PC-3 (cell line): ENCODE results near the gene EXOC4. TPM values are rescaled to one million over a fixed set of nuclear protein-coding genes. Genes with fewer than 3 reads are reported as not detected.

Experiments
- ATAC-seq: fragments of 200-7000 bp; cut with Tn5 transposase; 2 replicates; pipeline ENCODE4 v1.9.1; 2020; ENCODE audit warnings: mild to moderate bottlenecking, moderate library complexity
- BruUV-seq: library from RNA; stranded (reverse); fragments of 400-500 nt; replicated peaks from 2 replicates; lab custom pipeline; 2021; lab: Mats Ljungman, UMichigan
- CTCF ChIA-PET: fragments of 300-600 bp; sonication (Branson Sonifier 250); formaldehyde crosslinking; loops from one replicate; lab custom pipeline; 2022; ENCODE audit warnings: antibody characterized with exemption; lab: Charles Lee
- POLR2A ChIA-PET: fragments of 300-600 bp; sonication (Branson Sonifier 250); formaldehyde crosslinking; loops from one replicate; lab custom pipeline; 2022; ENCODE audit warnings: antibody characterized with exemption; ENCODE audit not compliant: unreplicated experiment; lab: Charles Lee
- DNase-seq: peaks from one replicate; pipeline ENCODE4 v3.0.0-alpha.2; 2015
- H2AFZ ChIP-seq: fragments of 300-600 bp; sonication (generic); 2 replicates; pipeline ENCODE4 v1.6.0; 2016; ENCODE audit warnings: antibody characterized with exemption, low read length
- H3F3A ChIP-seq: fragments of 300-600 bp; sonication (generic); one replicate; pipeline ENCODE4 v1.6.0; 2017; ENCODE audit warnings: antibody characterized with exemption, low read length, control low read depth, mild to moderate bottlenecking; ENCODE audit not compliant: unreplicated experiment
- H3K27ac ChIP-seq: fragments of 300-600 bp; sonication (generic); 2 replicates; pipeline ENCODE4 v1.5.1; 2016; ENCODE audit warnings: mild to moderate bottlenecking, low read length
- H3K27me3 ChIP-seq: fragments of 300-600 bp; sonication (generic); 2 replicates; pipeline ENCODE4 v1.6.1; 2016; ENCODE audit warnings: low read length, mixed read lengths
- H3K36me3 ChIP-seq: fragments of 300-600 bp; sonication (generic); 2 replicates; pipeline ENCODE4 v1.6.1; 2016; ENCODE audit warnings: low read depth, mixed run types, low read length, mixed read lengths
- H3K4me1 ChIP-seq: fragments of 300-600 bp; sonication (generic); 2 replicates; pipeline ENCODE4 v1.5.1; 2016; ENCODE audit warnings: low read length; ENCODE audit not compliant: insufficient read depth
- H3K4me2 ChIP-seq: fragments of 300-600 bp; sonication (generic); 2 replicates; pipeline ENCODE4 v1.6.0; 2016; ENCODE audit warnings: low read length
- H3K4me3 ChIP-seq: fragments of 300-600 bp; sonication (generic); 2 replicates; pipeline ENCODE4 v1.5.1; 2016; ENCODE audit warnings: mild to moderate bottlenecking, low read length, mixed read lengths
- H3K79me2 ChIP-seq: fragments of 300-600 bp; sonication (generic); 2 replicates; pipeline ENCODE4 v1.6.1; 2017; ENCODE audit warnings: low read length, mixed read lengths
- H3K9ac ChIP-seq: fragments of 300-600 bp; sonication (generic); 2 replicates; pipeline ENCODE4 v1.6.0; 2016; ENCODE audit warnings: mild to moderate bottlenecking, low read length
- H3K9me2 ChIP-seq: fragments of 300-600 bp; sonication (generic); replicated peaks from 2 replicates; pipeline ENCODE4 v1.6.1; 2016; ENCODE audit warnings: mixed run types, low read length, mixed read lengths
- H3K9me3 ChIP-seq: fragments of 300-600 bp; sonication (generic); 2 replicates; pipeline ENCODE4 v1.6.1; 2016; ENCODE audit warnings: low read length, mixed read lengths
- H4K20me1 ChIP-seq: fragments of 300-600 bp; sonication (generic); 2 replicates; pipeline ENCODE4 v1.6.1; 2016; ENCODE audit warnings: low read length, mixed read lengths
- EZH2 ChIP-seq: fragments of 300-600 bp; sonication (generic); IDR thresholded peaks from one replicate; pipeline ENCODE4 v1.6.1; 2017; ENCODE audit warnings: antibody characterized with exemption, mild to moderate bottlenecking, low read length; ENCODE audit not compliant: unreplicated experiment
- EZH2phosphoT487 ChIP-seq: fragments of 300-600 bp; sonication (generic); IDR thresholded peaks from 2 replicates; pipeline ENCODE4 v1.6.1; 2018; ENCODE audit warnings: mild to moderate bottlenecking, antibody characterized with exemption, low read length, borderline replicate concordance
- intact Hi-C: fragments of 100-400 bp; cut with micrococcal nuclease; formaldehyde crosslinking; loops from 2 replicates; pipeline ENCODE4 v1.9.0; 2023
- total RNA-seq: library from RNA; depleted of rRNA; stranded (reverse); fragments of >200 nt; gene quantifications from 2 replicates; pipeline ENCODE4 v1.2.3, GENCODE V29; 2014
- TF ChIP-seq, protein P1 (sequence below): fragments of 300-600 bp; sonication (generic); conservative IDR thresholded peaks from 2 replicates; pipeline ENCODE4 v1.5.1; 2017; ENCODE audit warnings: antibody characterized with exemption, low read depth, mild to moderate bottlenecking, low read length

Gene EXOC4
- total RNA-seq, 1 experiment from 2014 or later, result 43.5 TPM

GRCh38 chr7:133691727-133692610, 439.1 kb downstream of the EXOC4 start:
- no peak overlapping the region for H3K27ac ChIP-seq
- H3K9ac ChIP-seq, result no peak overlapping the region
- intact Hi-C loops, result loop anchor here (10.0 kb wide), 1 partner anchor 163 kb away; no protein-coding TSS in a partner anchor
- 0 out of 2 replicates have a peak, but pooled peaks cover 5% of the 10 kb centered on the region for H3K4me1 ChIP-seq
- H4K20me1 ChIP-seq, result no peaks in the 10 kb centered on the region
- POLR2A ChIA-PET, result no interaction called here
- H3K27me3 ChIP-seq, result no peaks in the 10 kb centered on the region
- no peak overlapping the region for H3K4me3 ChIP-seq
- H3K79me2 ChIP-seq, result no peaks in the 10 kb centered on the region
- H3K4me2 ChIP-seq, result no peak overlapping the region
- H3K9me3 ChIP-seq, result no peaks in the 10 kb centered on the region
- H3F3A ChIP-seq, result no peaks in the 10 kb centered on the region
- BruUV-seq, result no TSS peak
- no peaks in the 10 kb centered on the region for H3K36me3 ChIP-seq
- no peak for TF ChIP-seq EZH2
- TF ChIP-seq EZH2phosphoT487, result no peak
- TF ChIP-seq, protein P1, sequence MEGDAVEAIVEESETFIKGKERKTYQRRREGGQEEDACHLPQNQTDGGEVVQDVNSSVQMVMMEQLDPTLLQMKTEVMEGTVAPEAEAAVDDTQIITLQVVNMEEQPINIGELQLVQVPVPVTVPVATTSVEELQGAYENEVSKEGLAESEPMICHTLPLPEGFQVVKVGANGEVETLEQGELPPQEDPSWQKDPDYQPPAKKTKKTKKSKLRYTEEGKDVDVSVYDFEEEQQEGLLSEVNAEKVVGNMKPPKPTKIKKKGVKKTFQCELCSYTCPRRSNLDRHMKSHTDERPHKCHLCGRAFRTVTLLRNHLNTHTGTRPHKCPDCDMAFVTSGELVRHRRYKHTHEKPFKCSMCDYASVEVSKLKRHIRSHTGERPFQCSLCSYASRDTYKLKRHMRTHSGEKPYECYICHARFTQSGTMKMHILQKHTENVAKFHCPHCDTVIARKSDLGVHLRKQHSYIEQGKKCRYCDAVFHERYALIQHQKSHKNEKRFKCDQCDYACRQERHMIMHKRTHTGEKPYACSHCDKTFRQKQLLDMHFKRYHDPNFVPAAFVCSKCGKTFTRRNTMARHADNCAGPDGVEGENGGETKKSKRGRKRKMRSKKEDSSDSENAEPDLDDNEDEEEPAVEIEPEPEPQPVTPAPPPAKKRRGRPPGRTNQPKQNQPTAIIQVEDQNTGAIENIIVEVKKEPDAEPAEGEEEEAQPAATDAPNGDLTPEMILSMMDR, result no peak
- ATAC-seq, result no peak
- CTCF ChIA-PET, result no interaction called here
- no peak overlapping the region for H2AFZ ChIP-seq
- no peaks in the 10 kb centered on the region for H3K9me2 ChIP-seq
- DNase-seq, result no peak

DNA sequence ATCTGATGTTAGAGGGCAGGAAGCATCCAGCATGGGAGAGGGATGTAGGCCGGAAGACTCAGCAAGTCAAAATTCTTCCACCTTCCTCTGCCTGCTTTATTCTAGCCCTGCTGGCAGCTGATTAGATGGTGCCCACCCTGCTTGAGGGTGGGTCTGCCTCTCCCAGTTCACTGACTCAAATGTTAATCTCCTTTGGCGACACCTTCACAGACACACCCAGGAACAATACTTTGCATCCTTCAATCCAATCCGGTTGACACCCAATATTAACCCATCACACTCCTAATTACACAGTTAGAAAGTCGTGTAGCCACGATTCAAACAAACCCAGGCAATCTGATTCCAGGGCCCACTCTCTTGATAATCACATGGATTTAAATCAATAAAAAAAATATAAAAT, 440.4 kb downstream of the EXOC4 start:
- Histone ChIP-seq H3K9me2 (no peaks in the 10 kb centered on the region), H3K9ac (no peak overlapping the region), H3K4me1 (0 out of 2 replicates have a peak, but pooled peaks cover 5% of the 10 kb centered on the region), H3F3A (no peaks in the 10 kb centered on the region), H2AFZ (no peak overlapping the region), H4K20me1 (no peaks in the 10 kb centered on the region), H3K27me3 (no peaks in the 10 kb centered on the region), H3K36me3 (no peaks in the 10 kb centered on the region), H3K4me2 (no peak overlapping the region), H3K79me2 (no peaks in the 10 kb centered on the region), H3K9me3 (no peaks in the 10 kb centered on the region), H3K27ac (no peak overlapping the region), H3K4me3 (no peak overlapping the region)
- ChIA-PET POLR2A (no interaction called here), CTCF (no interaction called here)
- BruUV-seq, result no TSS peak
- no peak for DNase-seq
- no peak for ATAC-seq
- intact Hi-C loops, result loop anchor here (10.0 kb wide), 1 partner anchor 162 kb away; no protein-coding TSS in a partner anchor
- TF ChIP-seq EZH2, result no peak
- TF ChIP-seq, protein P1, result no peak
- TF ChIP-seq EZH2phosphoT487, result no peak

GRCh38 chr7:133696056-133696455, 443.2 kb downstream of the EXOC4 start:
- CTCF ChIA-PET, result no interaction called here
- no peaks in the 10 kb centered on the region for H3K79me2 ChIP-seq
- no peak overlapping the region for H3K9ac ChIP-seq
- no peaks in the 10 kb centered on the region for H3K9me2 ChIP-seq
- H2AFZ ChIP-seq, result no peak overlapping the region
- H3K4me2 ChIP-seq, result no peak overlapping the region
- no peaks in the 10 kb centered on the region for H3K36me3 ChIP-seq
- DNase-seq (peak; percentile 36), ATAC-seq (peak; percentile 18; the same call in 1 of the 2 replicates)
- H4K20me1 ChIP-seq, result no peaks in the 10 kb centered on the region
- no peak overlapping the region for H3K4me3 ChIP-seq
- BruUV-seq, result no TSS peak
- no peaks in the 10 kb centered on the region for H3K9me3 ChIP-seq
- H3F3A ChIP-seq, result no peaks in the 10 kb centered on the region
- 0 out of 2 replicates have a peak, but pooled peaks cover 5% of the 10 kb centered on the region for H3K4me1 ChIP-seq
- POLR2A ChIA-PET, result no interaction called here
- TF ChIP-seq EZH2phosphoT487 (no peak), EZH2 (no peak)
- TF ChIP-seq, protein P1, result no peak
- no peaks in the 10 kb centered on the region for H3K27me3 ChIP-seq
- intact Hi-C loops, result loop anchor here (10.0 kb wide), 1 partner anchor 159 kb away; no protein-coding TSS in a partner anchor
- H3K27ac ChIP-seq, result no peak overlapping the region
